Peyer's patch (tissue), 4 donors: ENCODE data around the gene PRPS2. TPM values are rescaled to one million over a fixed set of nuclear protein-coding genes. Genes with fewer than 3 reads are reported as not detected.
A peak's percentile ranks its signal among the peaks of the same experiment; 100 is the strongest.

ENCODE experiments used
- DNase-seq, 3 donors: peaks; one replicate each; pipeline ENCODE4 v3.0.0-alpha.2; 2017 to 2019
- H3K27ac ChIP-seq, 4 donors: fragments of 200-600 bp; sonication (generic); one replicate each; pipeline ENCODE4 v1.5.1; 2016 to 2019
- H3K27me3 ChIP-seq, 2 donors: fragments of 200-600 bp; sonication (generic); one replicate each; pipeline ENCODE4 v1.5.1; 2019
- H3K36me3 ChIP-seq, 3 donors: fragments of 200-600 bp; sonication (generic); one replicate each; pipeline ENCODE4 v1.5.1; 2016 to 2019
- H3K4me1 ChIP-seq, 4 donors: fragments of 200-600 bp; sonication (generic); one replicate each; pipeline ENCODE4 v1.5.1; 2016 to 2019
- H3K4me3 ChIP-seq, 4 donors: fragments of 200-600 bp; sonication (generic); 1 replicate in 3 of 4; 2 replicates in 1 of 4; pipeline ENCODE4 v1.5.1; 2016 to 2019; ENCODE audit warnings: mild to moderate bottlenecking in 1 of 4
- H3K9me3 ChIP-seq, 4 donors: fragments of 200-600 bp; sonication (generic); one replicate each; pipeline ENCODE4 v1.5.1; 2016 to 2019; ENCODE audit warnings: mild to moderate bottlenecking in 1 of 4
- CTCF ChIP-seq, 6 experiments: fragments of 450-650 bp in 4 of 6; fragments of 200-600 bp in 2 of 6; sonication (generic) in 1 of 6; IDR thresholded peaks; one replicate each; pipeline ENCODE4 v1.5.1; 2017 to 2019; ENCODE audit warnings: antibody characterized with exemption in 6 of 6, mild to moderate bottlenecking in 3 of 6, moderate library complexity in 1 of 6
- POLR2A ChIP-seq, 2 donors: fragments of 450-650 bp; IDR thresholded peaks; one replicate each; pipeline ENCODE4 v1.5.1; 2017; ENCODE audit warnings: antibody characterized with exemption in 2 of 2, mild to moderate bottlenecking in 2 of 2, moderate library complexity in 2 of 2
- total RNA-seq, 4 donors: library from RNA; depleted of rRNA; stranded (reverse); fragments of >200 nt; gene quantifications; one replicate each; pipeline ENCODE4 v1.1.0, GENCODE V29; 2016

PRPS2 gene
- total RNA-seq, 4 donors from 2014 or later = 8.4 to 32.2 (median 13.7) TPM

- no peaks in the 10 kb centered on the region for H3K27me3 ChIP-seq
- no peak overlapping the region for H3K4me3 ChIP-seq
- H3K27ac ChIP-seq = no peak overlapping the region
- no peaks in the 10 kb centered on the region for H3K9me3 ChIP-seq
- no peak for TF ChIP-seq POLR2A (IDR thresholded peaks at IDR 0.05)
- TF ChIP-seq CTCF (IDR thresholded peaks at IDR 0.05) = no peak
- no peaks in the 10 kb centered on the region for H3K36me3 ChIP-seq
- DNase-seq = no peak
- H3K4me1 ChIP-seq = no peaks in the 10 kb centered on the region
Observed at GRCh38 chrX:12779534-12779933, 11.7 kb upstream of the PRPS2 start.

- H3K36me3 ChIP-seq = no peaks in the 10 kb centered on the region
- H3K27me3 ChIP-seq = no peaks in the 10 kb centered on the region
- H3K27ac ChIP-seq = no peak overlapping the region
- no peaks in the 10 kb centered on the region for H3K9me3 ChIP-seq
- DNase-seq = no peak
- no peak for TF ChIP-seq POLR2A (IDR thresholded peaks at IDR 0.05)
- no peak for TF ChIP-seq CTCF (IDR thresholded peaks at IDR 0.05)
- H3K4me3 ChIP-seq = no peak overlapping the region
- no peaks in the 10 kb centered on the region for H3K4me1 ChIP-seq
Observed at GRCh38 chrX:12788645-12789044, 2.6 kb upstream of the PRPS2 start.

GRCh38 chrX:12789976-12790375 is 1.2 kb upstream of the PRPS2 start:
- DNase-seq = no peak
- H3K4me1 ChIP-seq = no peaks in the 10 kb centered on the region
- no peak overlapping the region for H3K27ac ChIP-seq
- TF ChIP-seq CTCF (IDR thresholded peaks at IDR 0.05) = no peak
- no peak for TF ChIP-seq POLR2A (IDR thresholded peaks at IDR 0.05)
- no peaks in the 10 kb centered on the region for H3K9me3 ChIP-seq
- no peaks in the 10 kb centered on the region for H3K36me3 ChIP-seq
- H3K4me3 ChIP-seq = no peak overlapping the region
- H3K27me3 ChIP-seq = no peaks in the 10 kb centered on the region

- Histone ChIP-seq H3K4me3 (peak overlapping the region; percentile 58 to 75 (median 65)), H3K27me3 (no peaks in the 10 kb centered on the region), H3K27ac (peak overlapping the region; percentile 46 to 72 (median 53)), H3K36me3 (no peaks in the 10 kb centered on the region), H3K4me1 (no peaks in the 10 kb centered on the region), H3K9me3 (no peaks in the 10 kb centered on the region)
- TF ChIP-seq CTCF (IDR thresholded peaks at IDR 0.05) = no peak
- TF ChIP-seq POLR2A (IDR thresholded peaks at IDR 0.05) = no peak
- peak in 1 of 3 donors; percentile 20 for DNase-seq
Observed at GRCh38 chrX:12790885-12791256, 341 bp upstream of the PRPS2 start.

- no peak overlapping the region for H3K27ac ChIP-seq
- H3K4me3 ChIP-seq = no peak overlapping the region
- no peaks in the 10 kb centered on the region for H3K4me1 ChIP-seq
- TF ChIP-seq POLR2A (IDR thresholded peaks at IDR 0.05) = no peak
- TF ChIP-seq CTCF (IDR thresholded peaks at IDR 0.05) = no peak
- no peaks in the 10 kb centered on the region for H3K36me3 ChIP-seq
- no peaks in the 10 kb centered on the region for H3K9me3 ChIP-seq
- no peaks in the 10 kb centered on the region for H3K27me3 ChIP-seq
- DNase-seq = no peak
Observed at GRCh38 chrX:12792711-12793110, 1.5 kb downstream of the PRPS2 start.

- no peaks in the 10 kb centered on the region for H3K4me1 ChIP-seq
- H3K27ac ChIP-seq = no peak overlapping the region
- TF ChIP-seq CTCF (IDR thresholded peaks at IDR 0.05) (no peak), POLR2A (IDR thresholded peaks at IDR 0.05) (no peak)
- DNase-seq = no peak
- no peaks in the 10 kb centered on the region for H3K27me3 ChIP-seq
- no peaks in the 10 kb centered on the region for H3K9me3 ChIP-seq
- H3K4me3 ChIP-seq = no peak overlapping the region
- no peaks in the 10 kb centered on the region for H3K36me3 ChIP-seq
Observed at GRCh38 chrX:12794654-12795053, 3.4 kb downstream of the PRPS2 start.
